HepG2 (cell line): ENCODE results near the gene KCNA4. TPM values are rescaled to one million over a fixed set of nuclear protein-coding genes. Genes with fewer than 3 reads are reported as not detected.

ENCODE experiments used
- ATAC-seq: fragments of 200-7000 bp; cut with Tn5 transposase; 3 replicates; pipeline ENCODE4 v1.9.1; 2020; ENCODE audit warnings: mild to moderate bottlenecking, moderate library complexity
- BruUV-seq: library from RNA; stranded (reverse); fragments of 400-500 nt; replicated peaks from 2 replicates; lab custom pipeline; 2021; lab: Mats Ljungman, UMichigan
- CTCF ChIA-PET: fragments of 300-600 bp; formaldehyde crosslinking; extraction: SDS; loops from one replicate; lab custom pipeline; 2021; ENCODE audit warnings: low total read pairs, inconsistent platforms, low intra/inter-chr PET ratio; lab: Yijun Ruan, JAX
- POLR2A ChIA-PET: fragments of 350-600 bp; sonication (Branson Sonifier 250); formaldehyde crosslinking; loops from one replicate; lab custom pipeline; 2020; ENCODE audit warnings: antibody characterized with exemption, inconsistent platforms; lab: Yijun Ruan, JAX
- DNase-seq: peaks from one replicate; pipeline ENCODE4 v3.0.0-alpha.2; 2015; ENCODE audit warnings: low spot score
- FAIRE-seq: peaks from 3 replicates; lab custom pipeline; 2011; peaks lifted over from hg19 to GRCh38; lab: Jason Lieb, UNC
- H2AFZ ChIP-seq: one replicate; pipeline ENCODE4 v1.6.1; 2011; ENCODE audit warnings: low read length, inconsistent platforms
- H3K27ac ChIP-seq: fragments of 300-600 bp; 3 replicates; pipeline ENCODE4 v1.8.0; 2011; ENCODE audit warnings: mixed run types, mild to moderate bottlenecking, mixed read lengths, low read length, inconsistent platforms; ENCODE audit not compliant: insufficient read depth; ENCODE audit errors: extremely low read length
- H3K27me3 ChIP-seq, 2 experiments: fragments of 200-600 bp in 1 of 2; 2 replicates in 1 of 2; 3 replicates in 1 of 2; pipeline versions ENCODE4 v1.6.0 to v1.8.0; 2011; ENCODE audit warnings: low read length in 2 of 2, mild to moderate bottlenecking in 2 of 2, moderate library complexity in 2 of 2, inconsistent platforms in 1 of 2; ENCODE audit not compliant: insufficient read depth in 2 of 2, control insufficient read depth in 1 of 2
- H3K36me3 ChIP-seq, 2 experiments: fragments of 200-600 bp in 1 of 2; replicated peaks in 1 of 2; 2 replicates in 1 of 2; 3 replicates in 1 of 2; pipeline versions ENCODE4 v1.5.1 to v1.8.0; 2011; ENCODE audit warnings: low read length in 2 of 2, inconsistent platforms in 1 of 2; ENCODE audit not compliant: insufficient read depth in 2 of 2, control insufficient read depth in 1 of 2
- H3K4me1 ChIP-seq: 2 replicates; pipeline ENCODE4 v1.5.1; 2012; ENCODE audit warnings: low read length, inconsistent platforms; ENCODE audit not compliant: insufficient read depth
- H3K4me2 ChIP-seq: 2 replicates; pipeline ENCODE4 v1.6.0; 2011; ENCODE audit warnings: low read depth, low read length, inconsistent platforms
- H3K4me3 ChIP-seq, 3 experiments: fragments of 200-600 bp in 1 of 3; sonication (generic), shearing (Covaris generic) in 1 of 3; replicated peaks in 1 of 3; 2 replicates each; pipeline ENCODE4 v1.5.1; 2011 to 2016; ENCODE audit warnings: low read length in 3 of 3, inconsistent platforms in 2 of 3, low read depth in 2 of 3, mild to moderate bottlenecking in 2 of 3, control low read depth in 1 of 3, mixed read lengths in 1 of 3; ENCODE audit not compliant: insufficient read depth in 1 of 3
- H3K79me2 ChIP-seq: one replicate; pipeline ENCODE4 v1.6.1; 2011; ENCODE audit warnings: low read length, inconsistent platforms; ENCODE audit not compliant: insufficient read depth
- H3K9ac ChIP-seq: 2 replicates; pipeline ENCODE4 v1.6.0; 2011; ENCODE audit warnings: mild to moderate bottlenecking, low read depth, low read length, inconsistent platforms; ENCODE audit not compliant: insufficient read depth
- H3K9me3 ChIP-seq: 2 replicates; pipeline ENCODE4 v1.5.1; 2012; ENCODE audit warnings: mild to moderate bottlenecking, low read length
- H4K20me1 ChIP-seq: 2 replicates; pipeline ENCODE4 v1.6.0; 2011; ENCODE audit warnings: inconsistent platforms, mild to moderate bottlenecking, low read length, moderate library complexity; ENCODE audit not compliant: insufficient read depth
- FOXA3 ChIP-seq: IDR thresholded peaks from 2 replicates; pipeline ENCODE4 v1.6.1; 2016; ENCODE audit warnings: missing genetic modification reagents, missing compliant biosample characterization
- HOXD1 ChIP-seq: sonication (generic); formaldehyde crosslinking; IDR thresholded peaks from 2 replicates; pipeline ENCODE4 v1.5.0; 2020; ENCODE audit warnings: missing genetic modification reagents
- LBX2 ChIP-seq: sonication (generic); formaldehyde crosslinking; IDR thresholded peaks from 2 replicates; pipeline ENCODE4 v1.5.0; 2020; ENCODE audit warnings: missing genetic modification reagents, mild to moderate bottlenecking, borderline replicate concordance
- SIX4 ChIP-seq: sonication (generic); formaldehyde crosslinking; IDR thresholded peaks from 2 replicates; pipeline ENCODE4 v1.4.0; 2020; ENCODE audit warnings: missing genetic modification reagents
- WGBS: methylation state at CpG from one replicate; pipeline ENCODE4 v1.1.6; 2017; ENCODE audit warnings: low lambda C conversion rate; 5-methylcytosine and 5-hydroxymethylcytosine counted together
- in situ Hi-C: cut with HindIII; loops from 2 replicates; pipeline ENCODE4 v1.10.0; 2017; ENCODE audit warnings: low pct_unique_long_range_greater_than_20kb; ENCODE audit not compliant: extremely low pct_ligation_motif_present
- intact Hi-C: fragments of 100-400 bp; cut with micrococcal nuclease; formaldehyde crosslinking; loops from one replicate; pipeline ENCODE4 v1.10.0; 2022; ENCODE audit not compliant: unreplicated experiment
- polyA plus RNA-seq, 8 experiments: library from polyadenylated mRNA; depleted of rRNA in 3 of 8; stranded (reverse) in 7 of 8; unstranded in 1 of 8; fragments of >200 nt; fragmentation: Illumina TruSeq in 4 of 8; extraction: Trizol in 4 of 8; gene quantifications; 2 replicates each; pipeline versions ENCODE4 v1.2.1 to v1.2.3, GENCODE V29; 2011 to 2016; ENCODE audit warnings: low read depth in 4 of 8, missing spikeins in 1 of 8, mixed read lengths in 1 of 8; ENCODE audit not compliant: insufficient read depth in 1 of 8
- total RNA-seq, 5 experiments: library from RNA; depleted of rRNA; stranded (reverse); fragments of >200 nt; fragmentation: Illumina TruSeq; extraction: Trizol; gene quantifications; 2 replicates each; pipeline ENCODE4 v1.2.3, GENCODE V29; 2016; ENCODE audit warnings: low read depth in 1 of 5

Gene KCNA4
- total and polyA plus RNA-seq, 2 of the 13 experiments (the other 11 are each of a cell fraction or from before 2014, with no cell fraction given): not detected

GRCh38 chr11:29996016-29996415, 20.8 kb downstream of the KCNA4 start:
- Histone ChIP-seq H3K36me3 (no peaks in the 10 kb centered on the region), H3K9ac (no peak overlapping the region), H2AFZ (no peak overlapping the region), H3K4me3 (no peak overlapping the region), H3K9me3 (peaks cover 19% of the 10 kb centered on the region; the same call in 1 of the 2 replicates), H4K20me1 (no peaks in the 10 kb centered on the region), H3K79me2 (no peaks in the 10 kb centered on the region), H3K4me2 (no peak overlapping the region)
- POLR2A ChIA-PET: no interaction called here
- WGBS: 0% methylated on average over 1 of the region's 1 CpG
- intact Hi-C loops: no loop called here
- no peak for ATAC-seq
- DNase-seq: no peak
- no peak for FAIRE-seq
- TF ChIP-seq LBX2: no peak
- no peak for TF ChIP-seq SIX4 (CRISPR knock-in tag)
- TF ChIP-seq, all 625 proteins: peak for 0
- in situ Hi-C loops: no loop called here
- Histone ChIP-seq H3K4me1 (no peaks in the 10 kb centered on the region), H3K27ac (no peak overlapping the region), H3K27me3 (no peaks in the 10 kb centered on the region)
- CTCF ChIA-PET: no interaction called here
- BruUV-seq: no TSS peak

DNA sequence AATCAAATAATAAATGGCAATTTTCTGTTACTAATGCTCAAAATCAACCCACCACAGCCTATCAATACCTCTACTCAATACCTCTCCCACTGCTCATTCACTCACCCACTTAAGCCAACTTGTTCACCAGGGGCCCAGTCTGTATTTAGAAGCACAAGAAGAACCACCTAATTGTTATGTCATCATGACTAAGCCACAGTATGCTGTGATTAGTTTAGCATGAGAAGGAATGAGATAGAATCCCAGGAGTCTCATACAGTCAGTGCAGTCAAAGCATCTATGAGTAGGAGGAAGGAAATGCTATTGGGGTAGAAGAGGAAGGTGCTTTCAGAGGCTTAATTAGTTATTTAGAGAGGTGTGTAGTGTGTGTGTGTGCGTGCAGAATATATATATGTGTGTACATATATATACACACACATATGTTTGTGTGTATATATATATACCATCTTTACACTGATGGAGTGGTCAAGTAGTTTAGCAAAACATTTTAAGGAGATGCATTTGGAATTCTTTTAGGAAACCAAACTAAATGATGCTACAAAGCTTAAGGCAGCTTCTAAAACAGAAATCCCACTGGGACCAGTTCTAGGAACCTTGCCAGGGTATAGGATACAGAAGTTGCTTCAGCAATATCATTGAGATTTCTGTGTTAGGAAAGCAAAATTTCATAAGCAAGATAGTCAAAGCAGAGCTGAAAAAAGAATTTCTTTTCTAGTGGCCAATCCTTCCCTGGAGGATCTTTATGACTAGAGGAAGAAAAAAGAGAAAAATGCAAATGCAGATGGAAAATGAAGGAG, 27.5 kb downstream of the KCNA4 start:
- Histone ChIP-seq H3K4me3 (no peak overlapping the region), H3K4me2 (no peak overlapping the region), H3K9ac (no peak overlapping the region)
- no peak for TF ChIP-seq FOXA3
- no peak for TF ChIP-seq HOXD1 (CRISPR knock-in tag)
- TF ChIP-seq, all 625 proteins: peak for 0
- no peaks in the 10 kb centered on the region for H3K4me1 ChIP-seq
- no peaks in the 10 kb centered on the region for H3K27me3 ChIP-seq
- no peak for ATAC-seq
- no TSS peak for BruUV-seq
- in situ Hi-C loops: no loop called here
- H3K79me2 ChIP-seq: no peaks in the 10 kb centered on the region
- no peak overlapping the region for H2AFZ ChIP-seq
- ChIA-PET CTCF (no interaction called here), POLR2A (no interaction called here)
- intact Hi-C loops: no loop called here
- peaks cover 44% of the 10 kb centered on the region for H3K9me3 ChIP-seq
- no peak for DNase-seq
- H4K20me1 ChIP-seq: no peaks in the 10 kb centered on the region
- WGBS: 0% methylated on average over 1 of the region's 1 CpG
- no peaks in the 10 kb centered on the region for H3K36me3 ChIP-seq
- FAIRE-seq: no peak
- no peak overlapping the region for H3K27ac ChIP-seq
